CD4-positive, alpha-beta T cell treated with Interleukin-2 at 100 ng/mL for 4 hours (primary cell): ENCODE measurements around the gene CDC42EP1.

ENCODE experiments used
- DNase-seq: peaks from one replicate; pipeline ENCODE4 v3.0.0-alpha.2; 2020; ENCODE audit warnings: low spot score

Gene CDC42EP1

DNA sequence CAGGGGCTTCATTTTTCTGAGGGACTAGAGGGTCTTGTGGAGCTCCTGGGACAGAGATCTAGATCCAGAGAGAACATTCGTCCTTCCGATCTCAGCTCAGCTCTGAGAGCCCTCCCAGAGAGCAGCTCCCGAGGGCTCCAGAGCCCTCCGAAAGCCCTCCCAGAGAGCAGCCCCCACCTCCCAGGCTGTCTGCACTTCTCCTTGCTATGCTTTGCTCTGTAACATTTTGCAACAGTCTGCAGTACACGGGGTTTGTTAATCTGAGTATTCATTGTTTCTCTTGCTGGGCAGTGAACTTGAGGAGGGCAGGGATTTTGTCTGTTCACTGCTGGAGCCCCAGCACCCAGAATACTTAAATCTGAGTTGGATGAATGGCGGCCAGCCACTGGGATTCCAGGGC lies 50.9 kb downstream of the CDC42EP1 start:
- no peak for DNase-seq

DNA sequence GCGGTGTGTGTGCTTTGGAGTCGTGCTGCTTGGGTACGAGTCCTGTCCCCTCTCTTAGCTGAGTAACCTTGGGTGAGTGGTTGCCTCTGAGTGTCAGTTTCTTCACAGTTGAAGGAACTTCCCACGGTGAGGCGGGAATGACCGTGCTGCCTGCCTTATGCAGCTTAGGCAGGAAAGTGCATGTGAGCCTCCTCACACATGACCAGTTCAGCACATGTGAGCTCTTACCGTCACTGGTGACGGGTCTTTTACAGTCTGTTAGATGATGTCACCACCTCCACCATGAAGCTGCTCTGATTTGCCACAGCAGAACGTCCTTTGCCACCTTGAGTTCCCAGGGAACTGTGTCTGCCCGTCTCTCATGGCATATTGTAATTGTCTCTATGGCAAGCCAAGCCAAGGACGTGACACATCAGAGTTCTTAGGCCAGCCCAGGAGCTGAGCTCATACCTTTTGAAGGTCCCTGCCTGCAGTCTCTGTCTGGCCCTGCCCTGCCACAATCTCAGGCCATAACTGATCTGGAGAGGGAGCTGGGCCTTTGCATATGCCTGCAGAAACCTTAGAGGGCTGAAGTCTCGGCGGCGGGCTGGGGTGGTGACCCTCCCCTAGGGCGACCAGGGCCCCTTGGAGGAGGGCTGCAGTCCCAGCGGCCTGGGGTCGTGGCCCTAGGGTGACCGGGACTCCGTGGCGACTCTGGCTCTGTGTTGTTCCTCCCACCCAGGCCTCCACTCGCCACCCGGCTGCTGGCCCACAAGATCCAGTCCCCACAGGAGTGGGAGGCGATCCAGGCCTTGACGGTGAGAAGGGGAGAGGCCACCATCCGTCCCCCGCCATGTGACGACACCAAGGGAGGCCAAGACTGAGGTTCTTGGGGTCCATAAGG lies 56.2 kb downstream of the CDC42EP1 start:
- DNase-seq: no peak

DNA sequence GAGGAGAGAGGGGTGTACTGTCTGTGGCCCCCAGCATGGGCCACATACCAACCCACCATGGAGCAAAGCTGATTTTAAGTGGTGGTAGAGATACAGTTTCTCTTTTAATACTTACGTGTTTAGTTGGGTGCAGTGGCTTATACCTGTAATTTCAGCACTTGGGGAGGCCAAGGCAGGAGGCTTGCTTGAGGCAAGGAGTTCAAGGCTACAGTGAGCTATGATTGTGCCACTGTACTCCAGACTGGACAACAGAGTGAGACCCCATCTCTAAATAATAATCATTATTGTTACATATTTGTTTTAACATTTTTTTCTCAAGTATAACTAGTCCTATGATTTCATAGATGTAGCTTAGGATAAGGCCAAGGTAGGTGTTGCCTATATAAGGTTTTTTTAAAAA lies 57.2 kb downstream of the CDC42EP1 start:
- DNase-seq: no peak

DNA sequence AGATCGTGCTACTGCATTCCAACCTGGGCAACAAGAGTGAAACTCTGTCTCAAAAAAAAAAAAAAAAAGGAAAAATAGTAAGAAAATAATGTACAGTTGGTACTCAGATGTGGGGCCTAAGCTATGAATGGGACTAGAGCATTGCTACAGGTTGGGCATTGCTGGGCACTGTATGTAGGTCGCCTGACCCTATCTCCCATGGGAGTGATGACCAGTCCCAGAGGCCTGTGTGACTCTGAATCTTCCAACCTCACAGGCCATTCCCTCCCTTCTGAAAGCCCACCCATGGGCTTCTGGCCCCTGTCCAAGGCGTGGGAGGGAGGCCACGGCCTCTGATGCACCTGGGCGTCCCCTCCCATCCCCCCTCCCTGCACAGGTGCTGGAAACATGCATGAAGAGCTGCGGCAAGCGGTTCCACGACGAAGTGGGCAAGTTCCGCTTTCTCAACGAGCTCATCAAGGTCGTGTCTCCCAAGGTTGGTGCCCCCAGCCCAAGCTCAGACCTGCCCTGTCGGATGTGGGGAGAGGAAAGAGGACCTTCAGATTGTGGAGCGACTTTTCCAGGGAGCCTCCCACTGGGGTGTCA lies 57.9 kb downstream of the CDC42EP1 start:
- DNase-seq: no peak

DNA sequence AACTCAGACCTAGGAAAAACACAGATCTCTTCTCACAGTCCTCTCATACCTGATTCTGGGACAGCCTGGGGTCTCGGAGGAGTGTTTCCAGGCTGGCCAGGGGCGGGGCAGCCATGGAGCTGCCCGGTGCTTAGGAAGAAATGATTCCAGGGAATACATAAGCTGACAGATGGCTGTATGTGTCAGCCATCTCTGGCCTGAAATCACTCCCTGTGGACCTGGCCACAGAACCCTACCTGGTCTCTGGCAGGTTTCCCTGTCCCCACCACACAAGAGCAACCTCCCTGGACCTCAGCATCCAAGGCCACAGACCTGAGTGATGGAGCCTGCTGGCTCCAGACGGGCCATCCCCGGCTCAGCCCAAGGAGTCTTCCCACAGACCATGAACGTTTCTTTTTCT lies 58.4 kb downstream of the CDC42EP1 start:
- DNase-seq: no peak
